ENCODE measurements around the gene TKTL1.

DNA sequence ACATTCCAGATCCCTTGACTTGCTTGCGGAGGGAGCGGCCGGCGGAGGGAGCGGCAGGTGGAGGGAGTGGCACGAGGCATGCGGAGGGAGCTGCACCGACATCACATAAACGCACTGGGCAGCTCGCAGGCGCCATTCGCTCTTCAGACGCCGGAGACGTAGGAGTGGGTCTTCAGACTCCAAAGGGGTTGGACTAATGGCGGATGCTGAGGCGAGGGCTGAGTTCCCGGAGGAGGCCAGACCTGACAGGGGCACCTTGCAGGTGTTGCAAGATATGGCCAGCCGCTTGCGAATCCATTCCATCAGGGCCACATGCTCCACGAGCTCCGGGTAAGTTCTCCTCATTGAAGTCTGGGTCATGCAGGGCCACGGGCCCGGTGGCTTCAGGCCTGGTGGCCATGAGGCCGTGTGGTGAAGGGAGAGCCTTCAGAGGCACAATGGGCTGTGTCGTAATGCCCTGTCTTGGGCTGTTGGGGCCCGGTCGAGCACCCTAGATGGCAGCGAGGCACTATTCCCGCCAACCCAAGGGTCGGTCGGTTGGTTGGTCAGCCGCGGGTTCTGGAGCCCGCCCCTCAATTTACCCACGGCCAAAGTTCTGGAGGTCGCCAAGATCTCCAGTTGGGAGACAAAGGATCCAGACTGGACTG lies at the start of gene TKTL1:
- TF ChIP-seq, protein P1, sequence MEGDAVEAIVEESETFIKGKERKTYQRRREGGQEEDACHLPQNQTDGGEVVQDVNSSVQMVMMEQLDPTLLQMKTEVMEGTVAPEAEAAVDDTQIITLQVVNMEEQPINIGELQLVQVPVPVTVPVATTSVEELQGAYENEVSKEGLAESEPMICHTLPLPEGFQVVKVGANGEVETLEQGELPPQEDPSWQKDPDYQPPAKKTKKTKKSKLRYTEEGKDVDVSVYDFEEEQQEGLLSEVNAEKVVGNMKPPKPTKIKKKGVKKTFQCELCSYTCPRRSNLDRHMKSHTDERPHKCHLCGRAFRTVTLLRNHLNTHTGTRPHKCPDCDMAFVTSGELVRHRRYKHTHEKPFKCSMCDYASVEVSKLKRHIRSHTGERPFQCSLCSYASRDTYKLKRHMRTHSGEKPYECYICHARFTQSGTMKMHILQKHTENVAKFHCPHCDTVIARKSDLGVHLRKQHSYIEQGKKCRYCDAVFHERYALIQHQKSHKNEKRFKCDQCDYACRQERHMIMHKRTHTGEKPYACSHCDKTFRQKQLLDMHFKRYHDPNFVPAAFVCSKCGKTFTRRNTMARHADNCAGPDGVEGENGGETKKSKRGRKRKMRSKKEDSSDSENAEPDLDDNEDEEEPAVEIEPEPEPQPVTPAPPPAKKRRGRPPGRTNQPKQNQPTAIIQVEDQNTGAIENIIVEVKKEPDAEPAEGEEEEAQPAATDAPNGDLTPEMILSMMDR (IDR thresholded peaks at IDR 0.05) = no peak
- TF ChIP-seq, protein P2, sequence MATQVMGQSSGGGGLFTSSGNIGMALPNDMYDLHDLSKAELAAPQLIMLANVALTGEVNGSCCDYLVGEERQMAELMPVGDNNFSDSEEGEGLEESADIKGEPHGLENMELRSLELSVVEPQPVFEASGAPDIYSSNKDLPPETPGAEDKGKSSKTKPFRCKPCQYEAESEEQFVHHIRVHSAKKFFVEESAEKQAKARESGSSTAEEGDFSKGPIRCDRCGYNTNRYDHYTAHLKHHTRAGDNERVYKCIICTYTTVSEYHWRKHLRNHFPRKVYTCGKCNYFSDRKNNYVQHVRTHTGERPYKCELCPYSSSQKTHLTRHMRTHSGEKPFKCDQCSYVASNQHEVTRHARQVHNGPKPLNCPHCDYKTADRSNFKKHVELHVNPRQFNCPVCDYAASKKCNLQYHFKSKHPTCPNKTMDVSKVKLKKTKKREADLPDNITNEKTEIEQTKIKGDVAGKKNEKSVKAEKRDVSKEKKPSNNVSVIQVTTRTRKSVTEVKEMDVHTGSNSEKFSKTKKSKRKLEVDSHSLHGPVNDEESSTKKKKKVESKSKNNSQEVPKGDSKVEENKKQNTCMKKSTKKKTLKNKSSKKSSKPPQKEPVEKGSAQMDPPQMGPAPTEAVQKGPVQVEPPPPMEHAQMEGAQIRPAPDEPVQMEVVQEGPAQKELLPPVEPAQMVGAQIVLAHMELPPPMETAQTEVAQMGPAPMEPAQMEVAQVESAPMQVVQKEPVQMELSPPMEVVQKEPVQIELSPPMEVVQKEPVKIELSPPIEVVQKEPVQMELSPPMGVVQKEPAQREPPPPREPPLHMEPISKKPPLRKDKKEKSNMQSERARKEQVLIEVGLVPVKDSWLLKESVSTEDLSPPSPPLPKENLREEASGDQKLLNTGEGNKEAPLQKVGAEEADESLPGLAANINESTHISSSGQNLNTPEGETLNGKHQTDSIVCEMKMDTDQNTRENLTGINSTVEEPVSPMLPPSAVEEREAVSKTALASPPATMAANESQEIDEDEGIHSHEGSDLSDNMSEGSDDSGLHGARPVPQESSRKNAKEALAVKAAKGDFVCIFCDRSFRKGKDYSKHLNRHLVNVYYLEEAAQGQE (IDR thresholded peaks at IDR 0.05; ENCODE audit: insufficient read depth in 1 of 2, low read depth in 2 of 2, low read length in 1 of 2) = no peak
- no peak for TF ChIP-seq POLR2AphosphoS5 (IDR thresholded peaks at IDR 0.05; ENCODE audit: low read depth, low read length)

Data from Panc1 (cell line).